ENCODE measurements around the gene ZNF296.

ZNF296 gene

GRCh38 chr19:45079063-45079910, 3.0 kb upstream of the ZNF296 start, which contains the start of gene GEMIN7:
TSS of gene GEMIN7 (plus strand) at chr19:45079260. CDS start at chr19:45090115, 10,855 bp downstream.
- DNase-seq, result peak; percentile 67

DNA sequence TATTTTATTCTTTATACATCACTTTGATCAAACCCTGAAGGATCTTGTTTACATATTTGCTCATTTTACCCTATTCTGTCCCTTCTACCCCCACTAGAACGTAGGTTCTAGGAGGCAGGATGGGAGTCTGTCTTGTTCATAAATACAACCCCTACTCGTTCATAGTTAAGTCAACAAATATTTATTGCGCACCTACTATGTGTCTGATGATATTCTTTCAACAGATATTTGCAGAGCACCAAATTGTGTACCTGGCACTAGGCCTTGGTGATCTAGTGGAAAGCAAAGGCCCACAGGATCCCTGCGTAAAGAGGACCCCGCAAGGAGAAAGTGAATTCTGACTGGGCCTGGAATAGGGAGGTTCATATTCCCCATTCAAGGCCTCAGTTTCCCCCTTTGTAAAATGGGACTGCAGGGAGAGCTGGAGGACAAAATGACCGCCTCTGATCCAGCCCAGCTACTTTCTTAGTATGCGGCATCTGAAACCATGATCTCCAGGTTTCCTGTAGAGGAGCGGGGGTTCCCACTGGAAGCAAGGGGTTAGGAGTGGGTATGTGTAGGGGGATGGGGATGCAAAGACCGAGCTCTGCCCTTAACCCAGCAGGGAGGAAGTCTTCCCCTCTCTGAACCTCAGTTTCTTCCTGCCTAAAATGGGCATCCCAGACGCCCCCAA, 2.2 kb upstream of the ZNF296 start:
- no peak for DNase-seq

GRCh38 chr19:45076851-45077730, 813 bp upstream of the ZNF296 start:
- DNase-seq, result peak; percentile 38

DNA sequence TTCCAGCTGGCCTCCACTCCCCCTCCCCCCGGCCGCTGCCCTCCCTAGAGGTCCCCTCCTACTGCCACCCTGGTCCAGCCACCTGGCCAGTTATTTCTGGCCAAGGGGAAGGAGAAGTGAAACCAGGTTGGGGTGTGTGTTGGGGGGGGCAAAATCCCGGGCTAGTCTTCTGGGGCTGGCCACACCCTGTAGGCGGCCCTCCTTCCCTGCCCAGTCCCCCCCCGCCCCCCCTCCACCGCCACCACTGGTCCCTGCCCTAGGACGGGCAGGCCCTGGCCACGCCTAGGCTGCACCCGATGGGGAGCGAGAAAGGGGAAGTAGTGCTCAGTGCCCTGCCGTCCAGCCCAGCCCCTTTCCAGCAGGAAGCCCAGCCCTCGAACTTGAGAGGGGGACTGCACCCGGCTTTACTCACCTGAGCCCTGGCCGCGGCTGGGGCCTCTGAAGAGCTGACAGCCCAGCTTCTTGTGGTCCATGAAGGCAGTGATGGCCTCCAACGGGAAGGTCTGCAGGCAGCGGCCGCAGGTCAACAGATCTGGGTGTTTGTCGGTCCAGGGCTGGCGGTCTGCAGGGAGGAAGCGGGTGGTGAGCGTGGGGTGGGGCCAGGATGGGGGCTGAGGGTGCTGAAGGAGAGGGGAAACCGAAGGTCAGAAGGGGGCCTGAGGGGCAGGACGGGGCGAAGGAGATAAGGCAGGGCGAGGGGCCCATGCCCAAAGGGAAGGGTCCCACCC, 813 bp downstream of the ZNF296 start:
- peak; percentile 88 for DNase-seq

DNA sequence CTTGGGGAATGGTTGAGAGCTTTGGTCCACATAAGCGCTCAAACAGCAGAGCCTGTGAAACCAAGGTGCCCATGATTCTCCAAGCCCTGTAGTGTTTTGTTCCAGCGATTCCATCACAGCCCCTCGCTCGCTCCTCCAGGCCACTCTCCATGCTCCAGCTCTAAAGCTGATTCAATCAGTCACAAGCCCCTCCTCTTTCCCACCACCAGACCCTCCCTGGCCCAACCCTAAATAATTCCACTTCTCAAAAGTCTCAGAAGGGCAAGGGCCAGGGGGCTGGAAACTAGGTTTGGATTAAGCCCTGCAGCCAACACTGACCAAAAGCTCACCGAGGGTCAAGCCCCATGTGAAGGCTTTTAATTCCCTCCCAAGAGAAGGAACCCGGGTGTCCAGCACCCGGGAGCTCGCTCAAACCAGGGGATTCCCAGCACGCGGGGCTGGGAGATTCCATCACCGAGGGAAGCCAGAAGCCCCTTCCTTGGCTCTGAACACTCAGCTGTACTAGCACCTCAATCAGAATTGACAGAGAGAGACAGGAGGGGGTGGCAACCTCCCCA, 1.5 kb downstream of the ZNF296 start:
- DNase-seq, result no peak

DNA sequence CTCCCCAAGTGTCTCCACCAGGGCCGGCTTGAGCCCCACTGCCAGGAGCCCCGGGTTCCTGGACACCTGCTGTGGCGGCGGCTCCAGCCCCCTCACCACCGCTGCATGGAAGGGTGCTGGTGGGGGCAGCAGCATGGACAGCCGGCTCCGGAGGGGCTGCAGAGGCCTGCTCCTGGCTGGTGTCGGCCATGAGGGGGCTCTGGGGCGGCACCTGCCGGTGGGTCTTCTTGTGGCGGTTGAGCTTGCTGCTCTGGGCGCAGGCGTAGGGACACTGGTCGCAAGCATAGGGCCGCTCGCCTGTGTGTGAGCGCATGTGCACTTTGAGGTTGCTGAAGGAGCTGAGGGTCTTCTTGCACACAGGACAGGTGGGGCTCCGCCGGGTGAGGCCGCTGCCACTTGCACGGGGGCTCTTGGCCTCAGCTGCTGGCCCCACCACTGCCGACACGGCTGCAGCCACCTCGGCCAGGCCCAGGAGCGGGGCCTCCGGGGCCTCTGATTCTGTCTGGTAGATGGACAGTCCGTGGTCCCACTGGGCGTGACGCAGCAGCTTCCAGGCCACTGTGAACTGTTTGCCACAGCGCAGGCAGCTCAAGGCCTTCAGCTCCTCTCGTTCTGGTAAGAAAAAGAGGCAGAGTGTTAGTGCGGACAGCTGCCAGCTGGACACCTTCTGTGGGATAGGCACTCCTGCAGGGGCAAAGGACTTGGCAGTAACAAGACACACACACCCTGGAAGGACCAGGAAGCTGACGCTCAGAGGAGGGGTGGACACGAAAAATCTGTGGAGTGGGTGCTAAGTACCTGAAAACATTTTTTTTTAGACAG, 4.1 kb downstream of the ZNF296 start:
- DNase-seq, result no peak

GRCh38 chr19:45071545-45071938, 4.7 kb downstream of the ZNF296 start:
- no peak for DNase-seq

DNA sequence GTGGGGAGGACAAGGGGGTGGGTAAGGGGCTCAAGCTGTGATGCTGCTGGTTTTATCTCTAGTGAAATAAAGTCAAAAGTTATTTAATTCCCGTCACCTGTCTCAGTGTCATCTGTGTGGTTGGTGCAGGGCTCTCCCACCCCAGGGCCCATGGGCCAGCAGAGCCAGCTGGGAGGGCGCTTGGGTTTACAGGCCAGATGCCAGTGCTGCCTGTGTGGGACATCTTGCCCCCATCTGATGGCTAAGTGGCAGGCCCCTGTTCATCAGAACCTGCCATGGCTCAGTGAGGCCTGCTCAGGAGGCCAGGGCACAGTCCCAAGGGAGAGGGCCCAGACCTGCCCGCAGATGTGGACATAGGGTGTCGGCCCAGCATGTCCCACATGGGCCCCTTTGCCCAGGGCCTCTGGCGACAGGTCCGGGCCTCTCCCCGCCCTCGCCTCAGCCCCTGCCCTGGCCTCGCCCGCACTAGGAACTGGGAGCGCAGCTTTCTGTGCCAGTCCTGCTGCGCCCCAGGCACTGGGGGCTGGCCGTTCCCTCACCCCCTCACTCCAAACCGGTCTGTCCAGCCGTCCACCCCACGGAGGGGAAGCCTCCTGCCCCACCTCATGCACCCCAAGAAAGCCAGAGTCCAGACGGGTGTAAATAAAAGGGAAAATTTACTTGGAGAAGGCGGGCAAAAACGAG, 5.3 kb downstream of the ZNF296 start:
- no peak for DNase-seq

GRCh38 chr19:45070214-45070613, 6.1 kb downstream of the ZNF296 start:
- no peak for DNase-seq

DNA sequence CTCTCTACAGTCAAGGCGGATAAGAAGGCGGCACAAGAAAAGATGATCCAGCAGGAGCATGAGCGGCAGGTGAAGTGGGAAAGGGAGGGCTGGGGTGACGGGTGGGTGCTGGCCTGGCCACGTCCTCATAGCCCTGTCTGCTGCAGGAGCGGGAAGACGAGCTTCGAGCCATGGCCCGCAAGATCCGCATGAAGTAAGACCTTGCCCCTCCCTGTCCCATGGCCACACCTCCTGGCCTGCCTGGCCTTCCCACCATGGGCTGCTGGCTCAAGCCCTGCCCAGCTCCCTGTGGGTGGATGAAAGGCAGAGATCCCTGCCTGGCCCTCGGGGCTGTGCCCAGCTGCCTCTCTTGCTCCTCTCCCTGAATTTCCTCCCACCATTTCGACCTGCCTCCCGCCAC, 7.2 kb downstream of the ZNF296 start:
- DNase-seq, result no peak

- DNase-seq, result no peak
Measured at GRCh38 chr19:45068041-45068440, 8.2 kb downstream of the ZNF296 start.

- DNase-seq, result no peak
Measured at GRCh38 chr19:45066921-45067661, 9.2 kb downstream of the ZNF296 start.

- DNase-seq, result no peak
Measured at GRCh38 chr19:45063851-45064801, 12.2 kb downstream of the ZNF296 start.

- no peak for DNase-seq
Measured at GRCh38 chr19:45061965-45062364, 14.3 kb downstream of the ZNF296 start.

GRCh38 chr19:45059258-45059965, 16.9 kb downstream of the ZNF296 start:
- peak; percentile 30 for DNase-seq

- no peak for DNase-seq
Measured at GRCh38 chr19:45058622-45059159, 17.6 kb downstream of the ZNF296 start.

- DNase-seq, result no peak
Measured at GRCh38 chr19:45057444-45057843, 18.8 kb downstream of the ZNF296 start.

- no peak for DNase-seq
Measured at GRCh38 chr19:45056831-45057230, 19.4 kb downstream of the ZNF296 start.

All from NCI-H510A (cell line).